ENCODE data around the gene C1orf74.

- TF ChIP-seq POLR2A (IDR thresholded peaks at IDR 0.05): no peak
- TF ChIP-seq CTCF (IDR thresholded peaks at IDR 0.05 in 4 of 5, conservative IDR thresholded peaks at IDR 0.05 in 1 of 5): no peak
These were observed 6.2 kb upstream of the C1orf74 start for GRCh38 chr1:209790286-209791193.
